CD4-positive, alpha-beta T cell treated with Interleukin-10 for 1 hour (primary cell): ENCODE results near the gene NOTUM.
"Not testable (repeated sequence)": the region's sequence is repeated elsewhere in the genome, so short reads cannot be mapped to it uniquely, and the experiment has no call there.

Experiments
- DNase-seq: peaks from one replicate; pipeline ENCODE4 v3.0.0-alpha.2; 2020

The NOTUM gene

DNA sequence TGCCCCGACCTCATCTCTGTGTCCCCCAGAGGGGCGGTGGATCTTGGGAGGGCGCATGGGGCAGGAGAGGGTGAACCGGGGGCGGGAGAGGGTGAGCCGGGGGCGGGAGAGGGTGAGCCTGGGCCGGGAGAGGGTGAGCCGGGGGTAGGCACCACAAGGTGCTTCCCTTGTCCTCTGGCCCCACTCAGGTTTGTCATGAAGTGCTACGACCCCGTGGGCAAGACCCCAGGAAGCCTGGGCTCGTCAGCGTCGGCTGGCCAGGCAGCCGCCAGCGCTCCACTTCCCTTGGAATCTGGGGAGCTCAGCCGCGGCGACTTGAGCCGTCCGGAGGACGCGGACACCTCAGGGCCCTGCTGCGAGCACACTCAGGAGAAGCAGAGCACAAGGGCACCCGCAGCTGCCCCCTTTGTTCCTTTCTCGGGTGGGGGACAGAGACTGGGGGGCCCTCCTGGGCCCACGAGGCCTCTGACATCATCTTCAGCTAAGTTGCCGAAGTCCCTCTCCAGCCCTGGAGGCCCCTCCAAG lies 35.3 kb upstream of the NOTUM start:
- no peak for DNase-seq

GRCh38 chr17:81995463-81996231 lies 34.7 kb upstream of the NOTUM start:
- DNase-seq: no peak

DNA sequence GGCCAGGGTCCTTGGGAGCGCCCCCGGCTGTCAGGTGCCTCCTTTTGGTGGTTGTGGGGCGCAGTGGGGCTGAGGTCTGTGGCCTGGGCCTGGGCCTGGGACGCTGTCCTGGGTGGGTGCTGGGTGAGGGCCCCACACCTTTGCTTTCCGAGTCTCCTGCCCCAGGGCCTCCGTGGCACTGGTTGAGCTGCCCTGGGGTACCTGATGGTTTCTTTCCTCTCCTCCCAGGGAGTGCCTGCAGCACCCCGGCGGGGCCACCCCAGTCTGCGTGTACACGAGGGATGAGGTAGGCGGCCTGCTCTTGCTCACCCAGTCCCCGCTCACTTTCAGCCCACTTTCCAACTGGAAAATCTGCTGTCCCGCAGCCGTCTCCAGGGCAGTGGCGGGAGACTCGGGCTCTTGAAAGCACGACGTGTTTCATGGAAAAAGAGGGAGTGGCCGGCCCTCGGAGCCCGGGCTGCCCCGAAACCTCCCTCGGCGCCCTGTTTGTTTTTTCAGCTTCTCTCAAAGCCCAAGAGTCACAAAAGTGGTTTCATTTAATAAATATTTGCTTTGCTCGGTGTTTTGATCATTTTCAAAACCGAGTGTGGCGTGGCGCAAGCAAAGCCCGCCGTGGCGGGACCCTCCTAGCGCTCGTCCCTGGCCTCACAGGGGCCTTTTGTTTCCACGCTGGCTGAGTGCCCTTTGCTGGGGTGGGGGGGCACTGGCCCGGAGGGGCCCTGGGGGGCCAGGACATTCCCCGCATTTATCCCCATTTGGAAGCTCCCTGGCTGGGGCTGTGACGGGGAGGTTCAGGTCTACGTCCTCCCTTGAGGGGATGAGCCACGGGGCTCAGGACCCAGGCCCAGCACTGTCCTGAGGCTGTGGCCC lies 33.8 kb upstream of the NOTUM start:
- no peak for DNase-seq

GRCh38 chr17:81993729-81994592 lies 33.0 kb upstream of the NOTUM start:
- no peak for DNase-seq

- no peak for DNase-seq
These were observed 31.5 kb upstream of the NOTUM start for GRCh38 chr17:81992306-81993102.

DNA sequence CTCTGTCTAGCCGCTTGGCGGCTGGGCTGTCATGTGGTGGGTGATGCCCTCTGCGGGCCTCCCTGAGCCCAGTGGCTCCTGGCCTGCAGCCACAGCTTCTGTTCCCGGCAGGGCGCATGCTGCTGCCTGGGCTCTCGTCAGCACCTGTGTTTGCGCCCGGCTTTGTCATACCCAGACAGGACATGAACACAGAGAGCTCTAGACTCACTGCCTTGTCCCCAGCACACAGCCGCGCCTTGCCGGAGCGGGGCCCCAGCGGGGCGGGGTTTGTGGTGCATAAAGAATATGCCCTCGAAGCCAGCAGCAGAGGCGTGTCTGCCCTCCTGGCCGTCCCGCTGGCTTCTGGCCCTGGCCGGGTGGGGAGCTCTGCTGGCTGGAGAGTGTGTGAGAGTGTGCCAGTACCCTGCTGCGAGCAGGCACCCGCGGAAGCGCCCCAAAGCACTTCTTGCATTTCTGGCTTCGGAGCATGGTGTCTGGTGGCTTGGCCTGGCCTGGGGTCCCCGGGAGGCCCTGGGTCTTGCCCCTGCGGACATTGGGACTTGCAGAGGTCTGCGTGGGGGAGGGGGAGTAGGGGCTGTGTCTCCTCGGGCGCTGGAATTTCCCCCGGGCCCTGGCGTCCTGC lies 30.8 kb upstream of the NOTUM start:
- DNase-seq: no peak

GRCh38 chr17:81990836-81991683 lies 30.1 kb upstream of the NOTUM start:
- no peak for DNase-seq

- DNase-seq: no peak
These were observed 26.3 kb upstream of the NOTUM start for GRCh38 chr17:81987161-81987770.

- DNase-seq: no peak
These were observed 25.6 kb upstream of the NOTUM start for GRCh38 chr17:81986606-81987005.

DNA sequence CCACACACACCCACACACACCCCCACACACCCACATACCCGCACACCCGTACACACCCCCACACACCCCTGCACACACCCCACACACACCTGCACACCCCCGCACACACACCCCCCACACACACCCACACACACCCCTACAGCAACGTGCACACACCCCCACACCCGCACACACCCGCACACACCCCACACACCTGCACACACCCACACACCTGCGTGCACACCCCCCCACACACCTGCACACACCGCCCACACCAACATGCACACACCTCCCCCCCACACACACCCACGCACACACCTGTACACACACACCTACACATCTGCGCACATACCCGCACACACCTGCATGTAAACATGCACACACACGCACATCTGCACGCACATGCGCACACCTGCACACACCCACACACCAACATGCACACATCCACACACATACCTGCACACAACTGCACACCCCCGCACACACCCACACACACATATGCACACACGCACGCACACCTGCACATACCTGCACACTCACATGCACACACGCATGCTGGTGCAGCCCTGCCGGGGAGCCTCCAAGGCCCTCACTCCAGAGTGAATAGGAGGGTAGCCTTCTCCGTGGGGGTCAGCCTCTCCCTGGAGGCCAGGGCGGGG lies 23.9 kb upstream of the NOTUM start:
- DNase-seq: no peak

DNA sequence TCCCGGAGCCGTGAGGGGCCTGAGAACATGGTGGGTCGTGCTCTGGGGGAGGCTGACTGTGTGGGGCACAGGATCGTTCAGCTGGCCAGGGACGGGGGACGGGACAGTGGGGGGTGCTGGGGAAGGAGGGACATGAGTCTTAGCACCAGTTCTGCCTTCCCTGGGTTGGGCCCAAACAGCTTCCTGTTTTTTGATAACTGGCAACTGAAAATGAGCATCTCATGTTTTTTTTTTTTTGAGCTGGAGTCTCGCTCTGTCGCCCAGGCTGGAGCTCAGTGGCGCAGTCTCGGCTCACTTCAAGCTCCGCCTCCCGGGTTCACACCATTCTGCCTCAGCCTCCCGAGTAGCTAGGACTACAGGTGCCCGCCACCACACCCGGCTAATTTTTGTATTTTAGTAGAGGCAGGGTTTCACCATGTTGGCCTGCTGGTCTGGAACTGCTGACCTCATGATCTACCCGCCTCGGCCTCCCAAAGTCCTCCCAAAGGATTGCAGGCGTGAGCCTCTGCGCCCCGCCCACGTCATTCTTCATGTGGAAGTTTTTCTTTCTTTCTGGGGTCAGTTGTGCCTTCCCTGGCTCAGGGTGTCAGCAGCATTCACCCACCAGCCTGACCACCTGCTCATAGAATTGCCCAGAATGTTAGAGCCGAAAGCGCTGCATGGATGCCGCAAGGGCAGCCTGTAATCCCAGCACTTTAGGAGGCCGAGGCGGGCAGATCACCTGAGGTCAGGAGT lies 22.8 kb upstream of the NOTUM start:
- no peak for DNase-seq

- DNase-seq: no peak
These were observed 22.1 kb upstream of the NOTUM start for GRCh38 chr17:81983011-81983638.

DNA sequence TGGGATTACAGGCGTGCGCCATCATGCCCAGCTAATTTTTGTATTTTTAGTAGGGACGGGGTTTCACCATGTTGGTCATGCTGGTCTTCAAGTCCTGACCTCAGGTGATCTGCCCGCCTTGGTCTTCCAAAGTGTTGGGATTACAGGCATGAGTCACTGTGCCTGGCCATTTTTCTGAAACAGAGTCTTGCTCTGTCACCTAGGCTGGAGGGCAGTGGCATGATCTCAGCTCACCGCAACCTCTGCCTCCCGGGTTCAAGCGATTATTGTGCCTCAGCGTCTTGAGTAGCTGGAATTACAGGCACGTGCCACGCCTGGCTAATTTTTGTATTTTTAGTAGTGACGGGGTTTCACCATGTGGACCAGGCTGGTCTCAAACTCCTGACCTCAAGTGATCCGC lies 20.5 kb upstream of the NOTUM start:
- DNase-seq: not testable (repeated sequence)

DNA sequence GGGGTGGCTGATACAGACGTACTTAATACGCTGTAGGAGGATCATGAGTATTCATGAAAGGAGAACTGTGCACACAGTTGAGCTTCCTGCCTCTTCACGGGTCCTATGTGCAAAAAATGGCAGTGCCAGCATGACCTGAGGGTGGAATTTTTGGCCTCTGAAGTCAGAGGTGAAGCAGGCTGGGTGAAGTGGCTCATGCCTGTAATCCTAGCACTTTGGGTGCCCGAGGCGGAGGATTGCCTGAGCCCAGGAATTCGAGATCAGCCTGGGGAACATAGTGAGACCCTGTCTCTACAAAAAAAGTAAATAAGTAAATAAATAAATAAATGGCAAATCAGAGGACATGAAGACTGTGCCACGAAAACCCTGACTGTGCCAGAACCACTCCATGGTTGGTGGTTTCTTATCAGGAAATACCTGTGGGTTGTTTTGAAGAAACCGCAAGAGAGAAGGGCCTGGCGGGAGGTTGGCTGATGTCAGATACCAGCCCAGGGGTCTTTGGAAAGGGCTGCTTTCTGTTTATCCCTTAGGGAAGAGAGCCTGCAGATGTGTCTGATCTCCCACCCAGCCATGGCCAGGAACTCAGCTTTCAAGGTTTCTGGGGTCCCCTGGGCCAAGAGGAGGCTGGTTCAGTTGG lies 19.8 kb upstream of the NOTUM start:
- peak; percentile 23 for DNase-seq

DNA sequence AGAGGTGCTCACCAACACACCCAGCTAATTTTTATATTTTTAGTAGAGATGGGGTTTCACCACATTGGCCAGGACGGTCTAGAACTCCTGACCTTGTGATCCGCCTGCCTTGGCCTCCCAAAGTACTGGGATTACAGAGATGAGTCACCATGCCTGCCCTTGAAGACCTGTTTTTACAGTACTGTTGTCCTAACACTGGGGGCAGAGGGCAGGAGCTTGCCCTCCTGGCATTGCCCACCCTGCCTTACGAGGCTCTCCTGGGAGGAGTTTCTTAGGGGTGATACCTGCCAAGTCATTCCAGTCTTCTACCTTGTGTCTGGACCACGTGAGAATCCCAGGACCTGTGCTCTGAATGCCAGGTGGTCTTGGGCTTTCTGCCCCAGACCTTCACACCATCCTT lies 19.1 kb upstream of the NOTUM start:
- no peak for DNase-seq

DNA sequence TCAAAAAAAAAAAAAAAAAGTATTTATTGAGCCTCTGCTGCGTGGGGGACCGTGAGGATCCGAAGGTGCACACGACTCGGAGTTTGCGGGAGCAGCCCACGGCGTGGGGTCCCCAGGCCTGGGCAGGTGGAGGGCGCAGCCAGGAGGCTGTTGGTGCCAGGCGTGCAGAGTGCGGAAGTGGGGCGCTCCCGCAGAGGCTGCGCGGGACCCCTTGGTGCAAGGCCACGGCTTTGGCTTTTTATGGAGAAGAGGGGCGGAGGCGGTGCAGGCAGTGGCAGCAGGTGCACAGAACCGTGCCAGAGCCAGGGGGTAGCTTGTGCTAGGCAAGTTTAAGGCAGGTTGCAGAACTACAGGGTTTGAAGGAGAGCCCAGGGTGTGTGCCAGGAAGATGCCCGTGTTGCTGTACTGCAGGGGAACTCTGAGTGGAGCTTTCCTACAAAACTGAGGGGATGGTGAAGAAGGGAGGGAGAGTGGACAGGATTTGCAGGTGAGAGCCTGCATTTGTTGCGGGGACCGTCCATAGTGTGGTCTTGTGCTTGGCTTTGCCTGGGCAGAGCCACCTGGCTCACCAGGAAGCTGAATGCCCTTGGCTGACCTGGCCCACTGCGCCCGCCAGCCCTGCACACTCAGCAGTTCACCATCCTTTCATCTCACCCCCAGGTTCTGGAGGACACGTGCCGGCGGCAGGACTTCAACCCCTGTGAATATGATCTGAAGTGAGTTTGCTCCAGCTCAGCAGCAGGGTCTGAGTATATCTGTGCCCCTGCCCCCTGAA lies 17.7 kb upstream of the NOTUM start:
- DNase-seq: no peak

DNA sequence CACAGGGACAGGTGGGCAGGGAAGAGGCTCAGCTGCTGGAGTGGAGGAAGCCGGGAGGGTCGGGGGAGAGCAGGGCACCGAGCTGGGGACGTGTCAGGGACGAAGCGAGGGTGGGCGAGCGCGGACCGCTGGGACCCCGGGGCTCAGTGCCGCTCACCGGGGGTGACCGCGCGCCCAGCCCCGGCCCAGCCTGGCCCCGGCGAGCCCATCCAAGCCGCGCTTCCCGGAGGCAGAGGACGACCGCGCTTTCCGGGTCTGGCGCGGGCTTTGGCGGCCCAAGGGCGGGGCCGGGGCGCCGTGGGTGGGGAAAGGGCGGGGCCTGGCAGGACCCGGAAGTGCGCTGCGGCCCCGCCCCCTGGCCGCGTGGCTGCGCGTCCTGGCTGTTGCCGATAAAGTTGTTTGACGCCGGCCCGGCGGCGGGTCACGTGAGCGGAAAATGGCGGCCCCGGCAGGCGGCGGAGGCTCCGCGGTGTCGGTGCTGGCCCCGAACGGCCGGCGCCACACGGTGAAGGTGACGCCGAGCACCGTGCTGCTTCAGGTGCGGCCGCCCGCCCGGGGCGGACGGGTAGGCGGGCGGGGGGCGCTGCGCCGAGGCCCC lies 16.3 kb upstream of the NOTUM start, which contains the start of gene ASPSCR1:
Gene ASPSCR1 (plus strand): TSS at position 419 of the 598 bp plus-strand sequence. CDS start 18 bp downstream, at position 437.
- peak; percentile 91 for DNase-seq
